Kidney glomerular epithelial cell (primary cell): ENCODE data around the gene AP1B1.
"Not testable (repeated sequence)": the region's sequence is repeated elsewhere in the genome, so short reads cannot be mapped to it uniquely, and the experiment has no call there.

ENCODE experiments used
- DNase-seq: peaks from one replicate; lab custom pipeline; 2025; lab: John Stamatoyannopoulos, UW

Gene AP1B1

DNA sequence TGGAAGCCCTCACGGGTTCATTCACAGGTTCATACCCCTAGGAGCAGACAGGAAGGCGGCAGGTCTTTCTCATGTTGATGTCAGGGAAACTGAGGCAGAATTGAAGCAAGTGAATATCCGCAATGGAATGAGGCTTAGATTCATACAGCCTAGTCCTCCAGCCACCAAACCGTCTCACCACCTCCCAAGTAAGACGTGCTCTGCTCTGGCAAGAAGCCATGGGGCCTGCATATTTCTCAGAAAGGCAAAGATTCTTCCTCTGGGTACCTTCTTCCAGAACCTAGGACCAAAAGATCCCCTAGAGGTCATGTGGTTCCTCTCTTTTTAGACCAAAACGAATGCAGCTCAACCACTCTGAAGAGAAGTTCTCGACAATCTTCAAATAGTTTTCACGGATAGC, 1.7 kb downstream of the AP1B1 start:
- no peak for DNase-seq

DNA sequence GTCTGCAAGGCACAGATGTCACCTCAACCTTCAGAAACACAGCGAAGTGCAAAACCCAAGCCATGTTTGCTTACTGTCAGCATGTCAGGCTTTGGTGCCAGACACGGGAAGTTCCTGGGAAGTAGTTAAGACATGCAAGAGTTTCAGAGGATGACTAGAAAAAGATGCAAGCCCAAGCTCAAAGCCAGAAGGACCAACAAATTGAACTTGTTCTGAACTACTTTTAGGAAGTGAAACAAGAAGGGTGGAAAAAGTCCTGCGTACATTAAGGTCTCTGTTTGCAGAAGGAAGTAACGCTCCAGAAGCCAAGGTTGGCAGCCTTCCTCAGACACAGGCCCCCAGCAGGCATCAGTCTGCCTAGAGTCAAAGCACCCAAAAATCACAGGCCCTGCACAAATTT, 2.6 kb downstream of the AP1B1 start:
- DNase-seq = no peak

DNA sequence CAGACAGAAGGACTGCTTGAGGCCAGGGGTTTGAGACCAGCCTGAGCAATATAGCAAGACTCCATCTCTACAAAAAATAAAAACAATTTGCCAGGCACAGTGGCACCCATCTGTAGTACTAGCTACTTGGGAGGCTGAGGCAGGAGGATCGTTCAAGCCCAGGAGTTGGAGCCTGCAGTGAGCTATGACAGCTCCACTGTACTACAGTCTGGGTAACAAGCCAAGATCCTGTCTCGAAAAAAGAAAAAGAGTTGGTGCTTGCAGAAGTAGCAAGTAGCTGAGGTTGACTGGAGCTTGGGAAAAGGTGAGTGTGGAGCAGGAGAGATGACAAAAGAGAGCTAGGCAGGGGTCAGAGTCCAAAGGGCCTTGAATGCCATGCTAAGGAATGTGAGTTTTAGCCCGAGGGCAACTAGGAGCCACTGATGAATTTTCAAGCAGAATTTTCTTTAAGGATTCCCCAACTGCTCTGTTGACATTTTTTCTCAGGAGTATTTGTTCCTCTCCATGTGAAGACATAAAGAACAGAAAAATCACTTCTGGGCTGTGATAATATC, 3.1 kb downstream of the AP1B1 start:
- DNase-seq = no peak

DNA sequence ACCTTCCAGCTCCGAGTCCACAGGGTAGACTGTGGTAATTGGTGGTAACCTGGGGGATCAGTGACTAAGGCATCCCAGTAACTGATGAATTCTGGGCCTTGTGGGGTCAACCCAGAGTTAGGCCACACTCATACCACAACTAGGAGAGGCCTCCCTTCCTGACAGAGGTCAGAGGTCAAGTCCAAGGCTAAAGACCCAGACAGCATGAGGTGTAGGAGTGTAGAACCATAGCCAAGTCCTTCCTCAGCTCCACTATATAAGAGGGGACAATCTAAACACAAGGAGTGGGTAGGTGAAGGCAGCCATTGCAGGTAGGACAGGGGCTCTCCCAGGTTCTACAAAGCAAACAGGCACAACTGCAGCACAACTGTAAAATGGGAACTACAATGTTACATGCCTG, 4.6 kb downstream of the AP1B1 start:
- DNase-seq = no peak

DNA sequence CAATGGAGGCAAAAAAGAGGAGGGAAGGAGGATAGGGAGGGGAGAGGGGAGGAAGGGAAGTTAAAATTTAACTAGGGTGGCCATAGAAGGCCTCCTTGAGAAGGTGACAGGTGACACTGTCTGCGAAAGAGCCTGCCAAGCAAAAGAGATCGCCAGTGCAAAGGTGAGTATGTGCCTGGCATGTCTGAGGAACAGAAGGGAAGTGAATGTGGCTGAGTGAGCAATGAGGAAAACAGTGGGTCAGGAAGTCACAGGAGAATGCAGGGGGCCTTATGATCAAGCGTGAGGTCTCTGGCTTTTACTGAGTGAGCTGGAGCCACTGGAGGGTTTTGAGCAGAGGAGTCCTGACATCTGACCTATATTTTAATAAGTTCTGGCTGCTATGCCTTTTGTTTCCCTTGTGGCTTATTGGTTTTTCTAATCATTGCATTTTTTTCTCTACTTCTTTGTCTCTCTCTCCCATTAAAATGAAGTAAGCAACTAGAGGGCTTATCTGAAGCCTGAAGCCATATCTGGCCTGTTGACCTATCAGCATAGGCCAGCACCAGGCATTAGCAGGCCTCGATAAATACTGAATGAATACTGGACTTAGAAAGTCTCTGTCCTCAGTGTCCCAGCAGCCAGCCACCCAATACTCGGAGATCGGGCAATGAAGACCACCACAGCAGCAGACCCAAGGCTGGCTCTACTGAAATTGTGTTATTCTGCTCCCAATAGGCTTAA, 5.6 kb downstream of the AP1B1 start:
- DNase-seq = peak; percentile 13

DNA sequence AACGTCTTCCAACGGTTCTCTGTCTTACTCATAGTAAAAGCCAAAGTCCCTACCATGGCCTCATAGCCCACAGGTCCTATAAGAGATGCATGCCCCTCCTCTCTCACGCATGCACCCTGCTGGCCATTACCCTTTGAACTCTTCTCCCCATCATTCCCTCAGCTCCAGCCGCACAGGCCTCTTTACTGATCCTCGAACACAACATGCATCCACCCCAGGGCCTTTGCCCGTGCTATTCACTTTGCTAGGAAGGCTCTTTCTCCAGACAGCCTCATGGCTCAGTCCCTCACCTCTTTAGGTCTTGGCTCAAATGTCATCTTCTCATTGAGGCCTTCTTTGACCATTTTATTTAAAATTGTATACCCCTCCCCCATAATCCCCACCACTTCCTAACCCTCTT, 7.5 kb downstream of the AP1B1 start:
- DNase-seq = no peak

DNA sequence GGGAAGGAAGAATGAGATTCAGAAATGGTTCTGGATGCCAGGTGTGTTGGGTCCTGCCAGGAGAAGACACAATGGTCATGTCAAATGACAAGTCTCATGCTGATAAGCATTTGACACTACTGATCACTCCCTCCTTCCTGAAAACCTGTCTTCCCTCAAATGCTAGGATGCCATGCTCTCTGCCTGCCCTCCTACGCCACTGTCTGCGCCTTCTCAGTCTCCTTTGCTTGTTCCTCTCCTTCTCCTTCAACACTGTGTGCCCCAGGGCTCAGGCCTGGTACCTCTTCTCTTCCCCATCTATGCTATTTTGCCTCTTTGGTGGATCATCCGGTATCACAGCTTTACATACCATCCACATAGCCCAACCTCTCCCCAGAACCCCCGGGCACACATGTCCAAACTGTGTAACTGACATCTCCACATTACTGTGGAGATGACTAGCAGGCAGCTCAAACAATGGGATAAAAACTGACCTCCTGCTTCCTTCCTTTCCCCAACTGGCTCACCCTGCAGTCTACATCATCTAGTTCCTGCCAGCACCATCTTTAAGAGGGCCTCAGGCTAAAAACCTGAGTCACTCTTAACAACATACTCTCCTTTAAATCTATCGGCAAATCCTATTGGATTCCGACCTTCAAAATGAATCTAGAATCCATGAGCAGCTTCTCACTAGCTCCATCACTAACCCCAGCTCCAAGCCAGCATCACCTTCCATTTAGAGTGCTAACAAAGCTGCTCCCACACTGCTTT, 8.2 kb downstream of the AP1B1 start:
- DNase-seq = no peak

DNA sequence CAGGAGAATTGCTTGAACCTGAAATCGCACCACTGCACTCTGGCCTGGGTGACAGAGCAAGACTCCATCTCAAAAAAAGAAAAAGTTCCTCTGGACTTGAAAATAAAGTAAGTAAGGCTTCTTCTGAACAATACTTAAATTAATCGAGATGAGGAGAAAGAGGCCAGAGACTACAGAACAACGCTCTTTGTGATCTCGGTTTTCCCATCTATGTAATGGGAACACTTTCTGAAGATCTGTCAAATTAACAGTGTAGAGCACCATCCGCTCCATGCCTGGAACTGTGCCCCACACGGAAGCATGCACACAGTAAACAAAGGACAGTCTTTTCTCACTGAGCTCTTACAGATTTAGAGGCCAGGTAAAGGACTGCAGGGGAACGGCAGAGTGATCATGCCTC, 9.1 kb downstream of the AP1B1 start:
- DNase-seq = no peak

DNA sequence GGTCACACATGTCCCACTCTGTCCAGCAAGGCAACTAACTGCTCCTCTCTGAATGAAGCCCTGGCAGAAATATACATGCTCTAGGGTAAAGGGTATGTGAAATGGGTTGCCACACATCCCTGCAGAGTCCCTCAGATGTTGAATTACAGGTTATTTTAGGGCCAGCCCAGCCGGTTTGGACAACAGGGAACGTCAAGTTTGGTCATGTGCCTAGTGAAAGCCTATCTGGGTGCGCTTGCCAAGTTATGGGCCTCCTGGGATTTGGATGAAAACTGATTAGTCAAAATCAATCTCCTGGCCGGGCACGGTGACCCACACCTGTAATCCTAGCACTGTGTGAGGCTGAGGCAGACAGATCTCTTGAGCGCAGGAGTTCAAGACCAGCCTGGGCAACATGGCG, 10.4 kb downstream of the AP1B1 start:
- no peak for DNase-seq

DNA sequence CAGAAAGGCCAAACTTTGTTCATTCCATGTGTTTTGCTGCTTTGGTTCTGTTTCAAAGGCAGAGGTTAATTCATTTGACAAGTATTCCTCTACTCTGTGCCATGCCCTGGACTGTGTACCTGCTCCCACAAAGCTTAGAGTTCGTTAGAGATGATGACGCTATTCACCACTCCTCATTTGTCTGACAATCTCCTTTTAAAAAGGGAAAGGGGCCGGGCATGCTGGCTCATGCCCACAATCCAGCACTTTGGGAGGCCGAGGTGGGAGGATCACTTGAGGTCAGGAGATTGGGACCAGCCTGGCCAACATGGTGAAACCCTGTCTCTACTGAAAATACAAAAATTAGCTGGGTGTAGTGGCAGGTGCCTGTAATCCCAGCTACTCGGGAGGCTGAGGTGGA, 11.7 kb downstream of the AP1B1 start:
- not testable (repeated sequence) for DNase-seq

DNA sequence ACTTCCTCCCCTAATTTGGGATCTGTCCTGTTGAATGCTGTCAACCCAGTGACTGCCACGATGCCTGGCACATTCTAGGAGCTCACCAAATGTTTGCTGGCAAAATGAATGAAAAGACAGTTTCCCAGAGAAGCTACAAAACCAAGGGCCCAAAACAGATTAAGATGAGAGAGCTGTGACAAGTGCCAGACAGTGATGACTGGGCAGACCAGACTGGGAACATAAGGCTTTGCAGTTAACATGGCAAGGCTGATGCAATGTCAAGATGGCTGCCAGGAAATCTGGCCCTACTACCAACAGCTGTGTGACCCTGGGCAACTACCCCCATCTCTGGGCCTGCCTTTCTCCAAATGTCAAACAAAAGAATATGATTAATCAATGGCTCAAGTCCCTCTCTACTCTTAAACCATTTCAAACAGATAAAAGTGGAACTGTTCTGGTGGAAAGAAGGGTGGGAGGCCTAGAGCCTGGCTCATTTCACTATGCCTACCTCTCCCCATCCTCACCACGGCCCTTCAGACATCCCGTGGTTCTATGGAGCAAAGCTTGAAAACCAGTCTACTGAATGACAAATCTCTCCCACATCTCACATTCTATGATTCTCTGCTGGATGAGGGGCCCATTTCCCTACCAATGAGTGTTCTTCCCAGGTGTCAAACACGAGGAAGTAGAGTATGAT, 12.8 kb downstream of the AP1B1 start:
- no peak for DNase-seq

DNA sequence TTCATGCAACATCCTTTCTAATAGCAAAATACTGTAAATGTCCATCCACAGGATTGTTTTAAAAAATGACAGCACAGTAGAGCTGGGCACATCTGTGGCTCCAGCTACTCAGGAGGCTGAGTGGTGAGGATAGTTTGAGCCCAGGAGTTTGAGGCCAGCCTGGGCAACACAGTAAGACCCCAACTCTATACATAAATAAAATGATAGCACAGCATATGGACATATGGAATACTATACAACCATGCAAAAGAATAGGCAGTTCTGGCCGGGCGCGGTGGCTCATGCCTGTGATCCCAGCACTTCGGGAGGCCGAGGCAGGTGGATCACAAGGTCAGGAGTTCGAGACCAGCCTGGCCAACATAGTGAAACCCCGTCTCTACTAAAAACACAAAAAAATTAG, 13.6 kb downstream of the AP1B1 start:
- DNase-seq = not testable (repeated sequence)

DNA sequence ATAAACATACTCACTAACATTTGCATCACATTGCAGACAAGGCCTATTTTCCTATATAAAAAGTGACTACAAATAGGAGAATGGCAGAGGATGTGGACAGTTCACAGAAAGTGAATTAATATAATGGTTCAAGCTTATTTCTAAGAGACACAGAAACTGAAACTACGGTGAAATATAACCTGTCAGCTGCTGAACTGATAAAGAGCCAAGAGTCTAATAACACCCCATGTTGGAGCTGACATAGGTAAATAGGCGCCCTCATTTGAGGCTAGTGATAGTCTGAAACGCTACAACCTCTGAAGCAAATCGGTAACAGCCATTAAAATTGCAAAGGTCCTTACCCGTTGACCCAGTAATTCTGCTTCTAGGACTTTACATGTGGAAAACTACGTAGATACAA, 14.0 kb downstream of the AP1B1 start:
- no peak for DNase-seq

DNA sequence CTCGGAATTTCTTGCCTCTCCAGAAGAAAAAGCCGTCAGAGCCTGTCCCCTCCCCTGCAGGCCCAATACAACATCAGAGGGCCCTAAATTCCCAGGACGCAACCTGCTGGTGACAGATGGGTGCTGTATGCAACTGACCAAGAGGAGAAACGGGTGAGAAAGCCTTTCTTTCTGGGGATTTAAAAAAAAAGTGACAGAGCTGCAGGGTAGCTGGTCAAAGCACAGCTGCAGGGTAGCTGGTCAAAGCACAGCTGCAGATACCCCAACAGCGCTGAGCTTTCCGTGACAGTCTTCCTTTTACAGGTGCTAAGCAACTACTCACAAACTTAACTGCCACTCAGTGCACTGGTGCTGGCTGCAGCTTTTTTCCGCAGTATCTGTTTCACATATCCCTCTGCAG, 17.8 kb downstream of the AP1B1 start:
- DNase-seq = no peak

DNA sequence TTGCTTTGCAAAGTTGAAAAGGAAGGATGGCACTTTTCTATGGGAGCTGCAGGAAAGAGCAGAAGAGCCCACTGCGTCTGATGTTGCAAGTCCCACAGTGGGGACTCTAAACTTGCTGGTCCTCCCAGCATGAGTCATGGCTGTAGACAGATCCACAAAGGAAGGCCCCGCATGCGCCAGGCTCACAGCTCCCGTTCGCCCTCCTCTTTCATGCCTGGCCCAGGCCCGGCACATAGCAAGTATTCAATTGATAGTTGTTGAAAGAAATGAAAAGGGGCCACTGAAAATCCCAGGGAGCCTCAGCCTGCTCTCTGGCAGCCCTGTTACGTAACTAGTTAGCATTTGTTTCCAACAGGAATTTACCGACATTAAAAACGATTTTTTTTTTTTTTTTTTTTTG, 18.9 kb downstream of the AP1B1 start:
- no peak for DNase-seq

DNA sequence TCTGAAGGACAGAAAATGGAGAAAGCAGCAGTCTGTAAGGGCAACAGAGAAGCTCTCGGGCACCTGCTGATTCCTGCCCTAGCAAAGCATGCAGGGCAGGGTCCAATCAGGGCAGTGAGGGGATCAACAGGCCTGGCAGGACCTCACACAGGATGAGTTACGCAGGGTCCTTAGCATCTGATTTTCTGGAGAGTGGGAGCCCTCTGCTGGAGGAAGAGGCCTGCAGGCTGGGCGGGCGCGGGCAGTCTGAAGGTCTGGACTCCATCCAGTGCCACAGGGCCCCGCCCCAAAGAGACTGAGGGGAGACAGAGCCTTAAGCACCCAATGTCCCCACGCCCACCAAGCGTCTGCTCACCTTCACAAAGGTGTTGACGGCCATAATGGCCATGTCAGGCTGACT, 28.9 kb downstream of the AP1B1 start:
- DNase-seq = no peak

DNA sequence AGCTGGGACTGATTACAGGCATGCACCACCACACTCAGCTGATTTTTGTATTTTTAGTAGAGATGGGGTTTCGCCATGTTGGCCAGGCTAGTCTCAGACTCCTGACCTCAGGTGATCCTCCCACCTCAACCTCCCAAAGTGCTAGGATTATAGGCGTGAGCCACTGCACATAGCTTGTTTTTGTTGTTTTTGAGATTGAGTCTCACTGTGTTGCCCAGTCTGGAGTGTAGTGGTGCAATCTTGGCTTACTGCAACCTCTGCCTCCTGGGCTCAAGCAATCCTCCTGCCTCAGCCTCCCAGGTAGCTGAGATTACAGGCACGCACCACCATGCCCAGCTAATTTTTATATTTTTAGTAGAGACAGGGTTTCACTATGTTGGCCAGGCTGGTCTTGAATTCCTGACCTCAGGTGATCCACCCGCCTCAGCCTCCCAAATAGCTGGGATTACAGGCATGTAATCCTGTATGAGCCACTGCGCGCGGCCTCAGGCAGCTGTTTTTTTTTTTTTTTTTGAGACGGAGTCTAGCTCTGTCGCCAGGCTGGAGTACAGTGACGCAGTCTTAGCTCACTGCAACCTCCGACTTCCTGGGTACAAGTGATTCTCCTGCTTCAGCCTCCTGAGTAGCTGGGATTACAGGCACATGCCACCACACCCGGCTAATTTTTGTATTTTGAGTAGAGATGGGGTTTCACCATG, 31.0 kb downstream of the AP1B1 start:
- not testable (repeated sequence) for DNase-seq

DNA sequence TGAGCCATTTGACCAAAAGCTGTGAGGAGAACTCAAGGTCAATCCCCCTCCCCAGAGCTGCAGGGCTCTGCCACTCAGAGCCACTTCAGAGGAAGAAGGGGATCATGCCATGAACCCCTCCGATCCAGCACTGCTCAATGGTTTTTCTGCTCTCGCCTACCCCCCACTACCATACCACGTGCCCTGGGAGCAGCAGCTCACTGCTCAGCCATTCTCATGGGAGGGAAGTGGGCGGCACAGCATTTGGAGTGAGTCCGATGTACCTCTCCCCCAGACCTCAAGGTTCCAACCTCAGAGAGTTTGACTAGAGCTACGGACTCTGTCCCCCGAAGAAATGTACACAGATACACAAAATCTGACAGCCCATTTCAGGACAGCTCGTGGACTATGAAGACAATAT, 34.5 kb downstream of the AP1B1 start:
- no peak for DNase-seq

DNA sequence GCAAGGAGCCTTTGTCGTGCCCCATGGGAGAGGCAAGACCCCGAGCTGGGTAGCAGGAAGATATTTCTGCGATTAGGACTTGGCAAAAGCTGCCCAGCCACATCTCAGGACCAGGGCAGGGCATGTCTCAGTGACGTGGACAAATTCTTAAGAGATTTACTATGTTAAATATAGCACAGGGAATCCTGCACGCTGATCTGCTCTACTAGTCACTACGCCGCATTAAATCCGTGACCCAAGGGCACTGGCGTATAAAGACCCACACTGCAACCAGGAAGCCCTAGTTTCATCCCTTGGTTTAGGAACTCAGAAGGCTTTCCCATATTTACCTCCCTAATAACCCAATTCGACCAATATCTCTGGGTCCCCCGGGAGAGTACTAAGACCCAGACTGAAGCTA, 35.1 kb downstream of the AP1B1 start:
- no peak for DNase-seq

DNA sequence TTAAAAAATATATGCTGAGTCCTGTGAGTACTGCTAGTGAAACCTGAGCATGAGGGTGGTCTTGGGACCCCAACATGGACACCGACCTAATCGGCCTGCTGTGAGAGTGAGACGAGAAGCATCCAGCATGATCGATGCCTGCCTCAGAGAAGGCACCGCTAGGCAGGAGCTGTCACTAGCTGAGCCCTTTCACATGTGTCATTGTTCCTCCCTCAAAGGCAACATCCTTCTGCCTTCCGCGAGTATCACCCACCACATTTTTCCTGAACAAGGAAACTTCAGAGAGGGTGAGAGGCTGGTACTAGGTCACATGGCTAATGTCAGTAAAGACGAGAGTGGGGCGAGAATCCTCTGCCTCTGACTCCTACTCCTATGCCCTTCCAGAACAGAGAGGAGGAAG, 35.6 kb downstream of the AP1B1 start:
- DNase-seq = no peak

DNA sequence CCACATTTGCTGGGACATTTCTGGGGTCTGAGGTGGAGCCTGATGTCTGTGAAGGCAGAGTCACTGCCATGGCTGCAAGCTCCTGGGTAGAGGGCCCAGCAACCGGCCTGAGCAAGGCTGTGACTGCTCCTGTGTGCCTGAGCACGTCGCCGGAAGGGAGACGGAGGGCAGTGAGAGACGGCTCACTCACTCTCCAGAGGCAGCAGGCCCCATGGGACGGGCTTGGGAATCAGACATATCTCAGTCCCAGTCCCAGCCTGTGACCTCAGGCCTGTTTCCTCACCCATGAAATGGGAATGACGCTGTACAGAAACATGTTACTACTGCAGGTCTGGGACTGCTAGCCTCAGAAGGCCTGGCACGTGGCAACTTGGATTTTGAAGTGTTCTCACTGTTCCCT, 36.5 kb downstream of the AP1B1 start:
- no peak for DNase-seq

DNA sequence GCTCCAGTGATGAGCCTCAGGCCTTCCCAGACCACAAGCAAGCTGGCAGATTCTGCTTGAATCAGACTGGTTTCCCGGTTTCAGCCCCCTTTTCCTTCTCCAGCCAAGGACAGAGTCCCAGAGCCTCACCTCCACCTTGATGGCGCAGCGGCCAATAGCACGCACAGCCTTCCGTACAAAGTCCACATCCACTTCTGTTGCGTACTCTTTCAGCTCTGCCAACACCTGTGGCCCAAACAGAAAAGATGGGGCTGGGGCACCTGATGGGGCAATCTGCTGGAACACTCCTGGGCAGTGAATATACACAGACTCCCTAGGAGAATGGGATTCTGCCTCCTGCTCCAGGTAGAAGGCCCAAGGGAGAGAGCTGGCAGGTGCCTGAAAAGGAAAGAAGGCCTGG, 37.3 kb downstream of the AP1B1 start:
- DNase-seq = no peak
